Neural cell (in vitro differentiated cells): Measurements from ENCODE around the gene B4GALT2.

Experiments used
- CTCF ChIP-seq: fragments of 450-650 bp; IDR thresholded peaks from 2 replicates; pipeline ENCODE4 v1.5.1; 2014; ENCODE audit warnings: antibody characterized with exemption, mild to moderate bottlenecking, moderate library complexity; ENCODE audit not compliant: poor library complexity, severe bottlenecking
- EP300 ChIP-seq: fragments of 450-650 bp; conservative IDR thresholded peaks from 2 replicates; pipeline ENCODE4 v1.6.1; 2014; ENCODE audit warnings: antibody characterized with exemption, mild to moderate bottlenecking, moderate library complexity; ENCODE audit not compliant: poor library complexity, severe bottlenecking
- POLR2AphosphoS5 ChIP-seq: IDR thresholded peaks from 2 replicates; pipeline ENCODE4 v1.6.1; 2012
- RAD21 ChIP-seq: fragments of 450-650 bp; conservative IDR thresholded peaks from 2 replicates; pipeline ENCODE4 v1.6.1; 2014; ENCODE audit warnings: antibody characterized with exemption, mild to moderate bottlenecking, moderate library complexity
- REST ChIP-seq: IDR thresholded peaks from 2 replicates; pipeline ENCODE4 v1.6.1; 2012; ENCODE audit warnings: borderline replicate concordance

GRCh38 chr1:43982808-43983207 is 3.8 kb downstream of the B4GALT2 start:
- TF ChIP-seq CTCF: no peak
- no peak for TF ChIP-seq RAD21
- TF ChIP-seq POLR2AphosphoS5: no peak
- TF ChIP-seq EP300: no peak
- TF ChIP-seq REST: no peak
